HepG2 (cell line): Measurements from ENCODE around the gene CCDC122. TPM values are rescaled to one million over a fixed set of nuclear protein-coding genes. Genes with fewer than 3 reads are reported as not detected.

Experiments
- ATAC-seq: fragments of 200-7000 bp; cut with Tn5 transposase; 3 replicates; pipeline ENCODE4 v1.9.1; 2020; ENCODE audit warnings: mild to moderate bottlenecking, moderate library complexity
- BruUV-seq: library from RNA; stranded (reverse); fragments of 400-500 nt; replicated peaks from 2 replicates; lab custom pipeline; 2021; lab: Mats Ljungman, UMichigan
- CTCF ChIA-PET: fragments of 300-600 bp; formaldehyde crosslinking; extraction: SDS; loops from one replicate; lab custom pipeline; 2021; ENCODE audit warnings: low total read pairs, inconsistent platforms, low intra/inter-chr PET ratio; lab: Yijun Ruan, JAX
- POLR2A ChIA-PET: fragments of 350-600 bp; sonication (Branson Sonifier 250); formaldehyde crosslinking; loops from one replicate; lab custom pipeline; 2020; ENCODE audit warnings: antibody characterized with exemption, inconsistent platforms; lab: Yijun Ruan, JAX
- DNase-seq: peaks from one replicate; pipeline ENCODE4 v3.0.0-alpha.2; 2015; ENCODE audit warnings: low spot score
- FAIRE-seq: peaks from 3 replicates; lab custom pipeline; 2011; peaks lifted over from hg19 to GRCh38; lab: Jason Lieb, UNC
- H2AFZ ChIP-seq: one replicate; pipeline ENCODE4 v1.6.1; 2011; ENCODE audit warnings: low read length, inconsistent platforms
- H3K27ac ChIP-seq: fragments of 300-600 bp; 3 replicates; pipeline ENCODE4 v1.8.0; 2011; ENCODE audit warnings: mixed run types, mild to moderate bottlenecking, mixed read lengths, low read length, inconsistent platforms; ENCODE audit not compliant: insufficient read depth; ENCODE audit errors: extremely low read length
- H3K27me3 ChIP-seq, 2 experiments: fragments of 200-600 bp in 1 of 2; 2 replicates in 1 of 2; 3 replicates in 1 of 2; pipeline versions ENCODE4 v1.6.0 to v1.8.0; 2011; ENCODE audit warnings: low read length in 2 of 2, mild to moderate bottlenecking in 2 of 2, moderate library complexity in 2 of 2, inconsistent platforms in 1 of 2; ENCODE audit not compliant: insufficient read depth in 2 of 2, control insufficient read depth in 1 of 2
- H3K36me3 ChIP-seq, 2 experiments: fragments of 200-600 bp in 1 of 2; replicated peaks in 1 of 2; 2 replicates in 1 of 2; 3 replicates in 1 of 2; pipeline versions ENCODE4 v1.5.1 to v1.8.0; 2011; ENCODE audit warnings: low read length in 2 of 2, inconsistent platforms in 1 of 2; ENCODE audit not compliant: insufficient read depth in 2 of 2, control insufficient read depth in 1 of 2
- H3K4me1 ChIP-seq: 2 replicates; pipeline ENCODE4 v1.5.1; 2012; ENCODE audit warnings: low read length, inconsistent platforms; ENCODE audit not compliant: insufficient read depth
- H3K4me2 ChIP-seq: 2 replicates; pipeline ENCODE4 v1.6.0; 2011; ENCODE audit warnings: low read depth, low read length, inconsistent platforms
- H3K4me3 ChIP-seq, 3 experiments: fragments of 200-600 bp in 1 of 3; sonication (generic), shearing (Covaris generic) in 1 of 3; replicated peaks in 1 of 3; 2 replicates each; pipeline ENCODE4 v1.5.1; 2011 to 2016; ENCODE audit warnings: low read length in 3 of 3, inconsistent platforms in 2 of 3, low read depth in 2 of 3, mild to moderate bottlenecking in 2 of 3, control low read depth in 1 of 3, mixed read lengths in 1 of 3; ENCODE audit not compliant: insufficient read depth in 1 of 3
- H3K79me2 ChIP-seq: one replicate; pipeline ENCODE4 v1.6.1; 2011; ENCODE audit warnings: low read length, inconsistent platforms; ENCODE audit not compliant: insufficient read depth
- H3K9ac ChIP-seq: 2 replicates; pipeline ENCODE4 v1.6.0; 2011; ENCODE audit warnings: mild to moderate bottlenecking, low read depth, low read length, inconsistent platforms; ENCODE audit not compliant: insufficient read depth
- H3K9me3 ChIP-seq: 2 replicates; pipeline ENCODE4 v1.5.1; 2012; ENCODE audit warnings: mild to moderate bottlenecking, low read length
- H4K20me1 ChIP-seq: 2 replicates; pipeline ENCODE4 v1.6.0; 2011; ENCODE audit warnings: inconsistent platforms, mild to moderate bottlenecking, low read length, moderate library complexity; ENCODE audit not compliant: insufficient read depth
- CREM ChIP-seq, 2 experiments: sonication (generic) in 1 of 2; formaldehyde crosslinking in 1 of 2; IDR thresholded peaks; 2 replicates each; pipeline versions ENCODE4 v1.4.0 to v1.6.1; 2016 to 2020; ENCODE audit warnings: antibody characterized with exemption in 1 of 2, mild to moderate bottlenecking in 1 of 2, missing genetic modification reagents in 1 of 2
- ESRRA ChIP-seq: sonication (generic); formaldehyde crosslinking; IDR thresholded peaks from 2 replicates; pipeline ENCODE4 v1.5.1; 2020; ENCODE audit warnings: mild to moderate bottlenecking, low read depth, missing genetic modification reagents
- GATA4 ChIP-seq: sonication (generic); IDR thresholded peaks from 2 replicates; pipeline ENCODE4 v1.6.1; 2016; ENCODE audit warnings: antibody characterized with exemption, low read depth, borderline replicate concordance
- HNF4G ChIP-seq, 2 experiments: sonication (generic) in 1 of 2; formaldehyde crosslinking in 1 of 2; IDR thresholded peaks; 2 replicates each; pipeline versions ENCODE4 v1.4.0 to v1.6.1; 2011 to 2020; ENCODE audit warnings: borderline replicate concordance in 2 of 2, low read depth in 2 of 2, mild to moderate bottlenecking in 2 of 2, low read length in 1 of 2, missing genetic modification reagents in 1 of 2, moderate library complexity in 1 of 2
- HNRNPL ChIP-seq: fragments of 200-400 bp; formaldehyde crosslinking; IDR thresholded peaks from 2 replicates; pipeline ENCODE4 v1.6.1; 2017; ENCODE audit warnings: mild to moderate bottlenecking, low read depth, low read length
- ISL2 ChIP-seq: sonication (generic); formaldehyde crosslinking; IDR thresholded peaks from 2 replicates; pipeline ENCODE4 v1.5.0; 2020; ENCODE audit warnings: missing genetic modification reagents
- KLF6 ChIP-seq: IDR thresholded peaks from 2 replicates; pipeline ENCODE4 v1.8.0; 2016; ENCODE audit warnings: missing biosample characterization, missing genetic modification reagents
- MED8 ChIP-seq: sonication (generic); formaldehyde crosslinking; IDR thresholded peaks from 2 replicates; pipeline ENCODE4 v1.8.1; 2023; ENCODE audit warnings: mild to moderate bottlenecking, missing genetic modification reagents; ENCODE audit not compliant: insufficient replicate concordance
- MYNN ChIP-seq: sonication (generic); formaldehyde crosslinking; IDR thresholded peaks from 2 replicates; pipeline ENCODE4 v1.4.0; 2020; ENCODE audit warnings: mild to moderate bottlenecking, low read depth, missing genetic modification reagents
- NR2F2 ChIP-seq: IDR thresholded peaks from 2 replicates; pipeline ENCODE4 v1.6.1; 2012; ENCODE audit warnings: low read depth, inconsistent platforms, borderline replicate concordance
- PAX8 ChIP-seq: sonication (generic); formaldehyde crosslinking; IDR thresholded peaks from 2 replicates; pipeline ENCODE4 v1.8.0; 2022; ENCODE audit warnings: mild to moderate bottlenecking, missing genetic modification reagents, borderline replicate concordance
- RXRA ChIP-seq: sonication (generic); formaldehyde crosslinking; IDR thresholded peaks from 2 replicates; pipeline ENCODE4 v1.5.1; 2020; ENCODE audit warnings: missing genetic modification reagents
- ZFP1 ChIP-seq: IDR thresholded peaks from 2 replicates; pipeline ENCODE4 v1.6.1; 2016
- ZNF256 ChIP-seq: sonication (generic); formaldehyde crosslinking; conservative IDR thresholded peaks from 2 replicates; pipeline ENCODE4 v1.4.0; 2020; ENCODE audit warnings: missing genetic modification reagents
- ZNF354B ChIP-seq: sonication (generic); formaldehyde crosslinking; IDR thresholded peaks from 2 replicates; pipeline ENCODE4 v1.8.0; 2022; ENCODE audit warnings: mild to moderate bottlenecking, missing genetic modification reagents
- ZNF781 ChIP-seq: sonication (generic); formaldehyde crosslinking; IDR thresholded peaks from 2 replicates; pipeline ENCODE4 v1.5.1; 2020; ENCODE audit warnings: borderline replicate concordance, mild to moderate bottlenecking, missing genetic modification reagents; ENCODE audit errors: not compliant biosample characterization
- ZSCAN21 ChIP-seq: sonication (generic); formaldehyde crosslinking; IDR thresholded peaks from 2 replicates; pipeline ENCODE4 v1.8.0; 2022; ENCODE audit warnings: mild to moderate bottlenecking, missing genetic modification reagents, moderate library complexity, borderline replicate concordance
- WGBS: methylation state at CpG from one replicate; pipeline ENCODE4 v1.1.6; 2017; ENCODE audit warnings: low lambda C conversion rate; 5-methylcytosine and 5-hydroxymethylcytosine counted together
- in situ Hi-C: cut with HindIII; loops from 2 replicates; pipeline ENCODE4 v1.10.0; 2017; ENCODE audit warnings: low pct_unique_long_range_greater_than_20kb; ENCODE audit not compliant: extremely low pct_ligation_motif_present
- intact Hi-C: fragments of 100-400 bp; cut with micrococcal nuclease; formaldehyde crosslinking; loops from one replicate; pipeline ENCODE4 v1.10.0; 2022; ENCODE audit not compliant: unreplicated experiment
- polyA plus RNA-seq, 8 experiments: library from polyadenylated mRNA; depleted of rRNA in 3 of 8; stranded (reverse) in 7 of 8; unstranded in 1 of 8; fragments of >200 nt; fragmentation: Illumina TruSeq in 4 of 8; extraction: Trizol in 4 of 8; gene quantifications; 2 replicates each; pipeline versions ENCODE4 v1.2.1 to v1.2.3, GENCODE V29; 2011 to 2016; ENCODE audit warnings: low read depth in 4 of 8, missing spikeins in 1 of 8, mixed read lengths in 1 of 8; ENCODE audit not compliant: insufficient read depth in 1 of 8
- total RNA-seq, 5 experiments: library from RNA; depleted of rRNA; stranded (reverse); fragments of >200 nt; fragmentation: Illumina TruSeq; extraction: Trizol; gene quantifications; 2 replicates each; pipeline ENCODE4 v1.2.3, GENCODE V29; 2016; ENCODE audit warnings: low read depth in 1 of 5
- TF ChIP-seq, protein P1 (sequence below): sonication (generic); formaldehyde crosslinking; IDR thresholded peaks from 2 replicates; pipeline ENCODE4 v1.8.1; 2023; ENCODE audit warnings: mild to moderate bottlenecking, missing genetic modification reagents, borderline replicate concordance
- TF ChIP-seq, protein P2 (sequence below): sonication (generic); formaldehyde crosslinking; IDR thresholded peaks from 2 replicates; pipeline ENCODE4 v1.8.0; 2023; ENCODE audit warnings: mild to moderate bottlenecking, missing genetic modification reagents
- TF ChIP-seq, protein P3 (sequence below): sonication (generic); formaldehyde crosslinking; IDR thresholded peaks from 2 replicates; pipeline ENCODE4 v1.8.0; 2022; ENCODE audit warnings: low read depth, missing genetic modification reagents

Gene CCDC122
- total and polyA plus RNA-seq, 2 of the 13 experiments (the other 11 are each of a cell fraction or from before 2014, with no cell fraction given), result 0.32 to 3.5 TPM

DNA sequence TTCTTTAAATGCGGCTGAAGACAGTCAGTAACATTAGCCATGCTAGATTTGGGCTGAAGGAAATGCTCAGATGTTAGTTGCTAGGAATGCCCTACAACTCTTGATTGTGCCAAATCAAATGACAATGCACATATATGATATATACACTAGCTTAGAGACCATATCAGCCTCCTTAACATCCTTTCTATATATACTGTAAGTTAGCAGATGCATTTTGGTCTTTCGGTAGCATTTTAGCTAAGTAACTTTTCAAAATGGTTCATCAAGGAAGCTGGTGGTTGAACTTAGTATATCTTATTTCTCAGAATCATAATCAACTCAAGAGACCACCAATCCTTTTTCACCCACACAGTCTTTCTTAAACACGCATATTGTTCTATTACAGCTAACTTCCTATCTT, 78.7 kb downstream of the CCDC122 start:
- DNase-seq (no peak), ATAC-seq (no peak), FAIRE-seq (no peak)
- Histone ChIP-seq H2AFZ (no peak overlapping the region), H3K79me2 (no peaks in the 10 kb centered on the region), H3K36me3 (no peaks in the 10 kb centered on the region), H3K9ac (no peak overlapping the region), H3K4me1 (no peaks in the 10 kb centered on the region), H3K27ac (no peak overlapping the region), H3K4me2 (no peak overlapping the region), H3K9me3 (no peaks in the 10 kb centered on the region), H3K27me3 (no peaks in the 10 kb centered on the region)
- 51% methylated on average over 3 of the region's 3 CpGs for WGBS
- ChIA-PET CTCF (no interaction called here), POLR2A (no interaction called here)
- intact Hi-C loops, result no loop called here
- in situ Hi-C loops, result loop anchor here (25.0 kb wide), 1 partner anchor 839 kb away; no protein-coding TSS in a partner anchor
- no TSS peak for BruUV-seq
- TF ChIP-seq PAX8 (CRISPR knock-in tag) (no peak), HNF4G (IDR thresholded peaks at IDR 0.05; ENCODE audit: borderline replicate concordance, low read depth, low read length) (no peak), HNF4G (CRISPR knock-in tag; IDR thresholded peaks at IDR 0.05; ENCODE audit: borderline replicate concordance, low read depth) (no peak), MED8 (no peak), ESRRA (CRISPR knock-in tag) (no peak), ZNF354B (CRISPR knock-in tag) (no peak), ZNF781 (CRISPR knock-in tag) (no peak), GATA4 (no peak), CREM (IDR thresholded peaks at IDR 0.05) (no peak), CREM (CRISPR knock-in tag; IDR thresholded peaks at IDR 0.05) (no peak), KLF6 (CRISPR knock-in tag) (no peak), ZNF256 (CRISPR knock-in tag) (no peak), ZSCAN21 (CRISPR knock-in tag) (no peak), ZFP1 (no peak), ISL2 (CRISPR knock-in tag) (no peak), NR2F2 (no peak), HNRNPL (no peak), MYNN (CRISPR knock-in tag) (no peak), RXRA (CRISPR knock-in tag) (no peak)
- TF ChIP-seq, protein P1, sequence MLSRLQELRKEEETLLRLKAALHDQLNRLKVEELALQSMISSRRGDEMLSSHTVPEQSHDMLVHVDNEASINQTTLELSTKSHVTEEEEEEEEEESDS (CRISPR knock-in tag), result no peak
- TF ChIP-seq, protein P2, sequence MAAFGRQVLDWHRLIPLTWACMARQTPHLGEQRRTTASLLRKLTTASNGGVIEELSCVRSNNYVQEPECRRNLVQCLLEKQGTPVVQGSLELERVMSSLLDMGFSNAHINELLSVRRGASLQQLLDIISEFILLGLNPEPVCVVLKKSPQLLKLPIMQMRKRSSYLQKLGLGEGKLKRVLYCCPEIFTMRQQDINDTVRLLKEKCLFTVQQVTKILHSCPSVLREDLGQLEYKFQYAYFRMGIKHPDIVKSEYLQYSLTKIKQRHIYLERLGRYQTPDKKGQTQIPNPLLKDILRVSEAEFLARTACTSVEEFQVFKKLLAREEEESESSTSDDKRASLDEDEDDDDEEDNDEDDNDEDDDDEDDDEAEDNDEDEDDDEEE (CRISPR knock-in tag), result no peak
- TF ChIP-seq, protein P3, sequence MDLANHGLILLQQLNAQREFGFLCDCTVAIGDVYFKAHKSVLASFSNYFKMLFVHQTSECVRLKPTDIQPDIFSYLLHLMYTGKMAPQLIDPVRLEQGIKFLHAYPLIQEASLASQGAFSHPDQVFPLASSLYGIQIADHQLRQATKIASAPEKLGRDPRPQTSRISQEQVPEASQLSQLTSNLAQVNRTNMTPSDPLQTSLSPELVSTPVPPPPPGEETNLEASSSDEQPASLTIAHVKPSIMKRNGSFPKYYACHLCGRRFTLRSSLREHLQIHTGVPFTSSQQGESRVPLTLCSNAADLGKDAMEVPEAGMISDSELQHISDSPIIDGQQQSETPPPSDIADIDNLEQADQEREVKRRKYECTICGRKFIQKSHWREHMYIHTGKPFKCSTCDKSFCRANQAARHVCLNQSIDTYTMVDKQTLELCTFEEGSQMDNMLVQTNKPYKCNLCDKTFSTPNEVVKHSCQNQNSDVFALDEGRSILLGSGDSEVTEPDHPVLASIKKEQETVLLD, result no peak
- TF ChIP-seq, all 625 proteins: peak for 0
- Histone ChIP-seq H4K20me1 (no peaks in the 10 kb centered on the region), H3K4me3 (no peak overlapping the region)
